Endothelial cell of umbilical vein (primary cell): ENCODE results near the gene TRAPPC12. TPM values are rescaled to one million over a fixed set of nuclear protein-coding genes. Genes with fewer than 3 reads are reported as not detected.

Experiments used
- BruUV-seq: library from RNA; stranded (reverse); fragments of 400-500 nt; replicated peaks from 2 replicates; lab custom pipeline; 2021; lab: Mats Ljungman, UMichigan
- CTCF ChIA-PET: fragments of 300-600, 350-600 bp; sonication (Branson Sonifier 250); formaldehyde crosslinking; loops from one replicate; lab custom pipeline; 2021; ENCODE audit warnings: antibody characterized with exemption, inconsistent platforms; lab: Charles Lee
- POLR2A ChIA-PET: fragments of 300-600, 350-600 bp; sonication (Branson Sonifier 250); formaldehyde crosslinking; loops from one replicate; lab custom pipeline; 2021; ENCODE audit warnings: antibody characterized with exemption, inconsistent platforms; lab: Charles Lee
- DNase-seq: peaks from one replicate; pipeline ENCODE4 v3.0.0-alpha.2; 2011; ENCODE audit warnings: low read depth, low spot score
- FAIRE-seq: peaks from 2 replicates; lab custom pipeline; 2011; peaks lifted over from hg19 to GRCh38; lab: Jason Lieb, UNC
- H2AFZ ChIP-seq: 2 replicates; pipeline ENCODE4 v1.6.0; 2012; ENCODE audit warnings: low read depth, low read length, control low read depth, inconsistent platforms
- H3K27ac ChIP-seq: 2 replicates; pipeline ENCODE4 v1.5.1; 2011; ENCODE audit warnings: low read depth, mild to moderate bottlenecking, control low read depth, low read length, moderate library complexity; ENCODE audit not compliant: insufficient read depth
- H3K27me3 ChIP-seq, 2 experiments: 2 replicates each; pipeline versions ENCODE4 v1.6.0 to v1.6.1; 2011; ENCODE audit warnings: low read length in 2 of 2, mixed read lengths in 1 of 2; ENCODE audit not compliant: control insufficient read depth in 2 of 2, insufficient read depth in 2 of 2
- H3K36me3 ChIP-seq, 2 experiments: 2 replicates in 1 of 2; 3 replicates in 1 of 2; pipeline ENCODE4 v1.5.1; 2011; ENCODE audit warnings: low read length in 2 of 2, mild to moderate bottlenecking in 1 of 2, moderate library complexity in 1 of 2; ENCODE audit not compliant: control insufficient read depth in 2 of 2, insufficient read depth in 2 of 2; ENCODE audit errors: extremely low read depth in 1 of 2
- H3K4me1 ChIP-seq: 3 replicates; pipeline ENCODE4 v1.5.1; 2011; ENCODE audit warnings: mild to moderate bottlenecking, low read length; ENCODE audit not compliant: control insufficient read depth, insufficient read depth; ENCODE audit errors: extremely low read depth
- H3K4me2 ChIP-seq: 2 replicates; pipeline ENCODE4 v1.6.1; 2011; ENCODE audit warnings: low read length, control low read depth, mixed read lengths; ENCODE audit not compliant: insufficient read depth
- H3K4me3 ChIP-seq, 3 experiments: fragments of 200-600 bp in 1 of 3; sonication (generic), shearing (Covaris generic) in 1 of 3; replicated peaks in 1 of 3; 2 replicates each; pipeline ENCODE4 v1.5.1; 2011 to 2016; ENCODE audit warnings: control low read depth in 3 of 3, low read length in 3 of 3, mild to moderate bottlenecking in 2 of 3, inconsistent platforms in 1 of 3, low read depth in 1 of 3, moderate library complexity in 1 of 3; ENCODE audit not compliant: insufficient read depth in 1 of 3
- H3K79me2 ChIP-seq: 2 replicates; pipeline ENCODE4 v1.6.0; 2012; ENCODE audit warnings: low read length, inconsistent platforms; ENCODE audit not compliant: control insufficient read depth, insufficient read depth
- H3K9ac ChIP-seq: replicated peaks from 2 replicates; pipeline ENCODE3; 2011; ENCODE audit warnings: low read length, control low read depth; ENCODE audit not compliant: insufficient read depth; ENCODE audit errors: extremely low read depth
- H3K9me1 ChIP-seq: replicated peaks from 3 replicates; pipeline ENCODE4 v1.6.0; 2011; ENCODE audit warnings: mild to moderate bottlenecking, low read length; ENCODE audit not compliant: control insufficient read depth, insufficient read depth; ENCODE audit errors: extremely low read depth
- H3K9me3 ChIP-seq: replicated peaks from 2 replicates; pipeline ENCODE4 v1.5.1; 2012; ENCODE audit warnings: low read length, inconsistent platforms; ENCODE audit not compliant: control insufficient read depth, insufficient read depth
- H4K20me1 ChIP-seq: replicated peaks from 2 replicates; pipeline ENCODE3; 2011; ENCODE audit warnings: mild to moderate bottlenecking, low read length; ENCODE audit not compliant: control insufficient read depth, insufficient read depth; ENCODE audit errors: extremely low read depth
- CTCF ChIP-seq, 2 donors: IDR thresholded peaks; 1 replicate in 1 of 2; 2 replicates in 1 of 2; pipeline ENCODE4 v1.5.1; 2011; ENCODE audit warnings: low read length in 2 of 2, mild to moderate bottlenecking in 2 of 2, moderate library complexity in 2 of 2, control low read depth in 1 of 2, inconsistent platforms in 1 of 2, low read depth in 1 of 2; ENCODE audit not compliant: insufficient read depth in 1 of 2; ENCODE audit errors: extremely low read depth in 1 of 2
- FOS ChIP-seq: IDR thresholded peaks from 2 replicates; pipeline ENCODE4 v1.6.1; 2011; ENCODE audit warnings: mild to moderate bottlenecking, low read length, moderate library complexity, borderline replicate concordance; ENCODE audit not compliant: insufficient read depth
- MYC ChIP-seq: IDR thresholded peaks from one replicate; pipeline ENCODE4 v1.6.1; 2011; ENCODE audit warnings: mild to moderate bottlenecking, low read depth, low read length
- dilution Hi-C: fragments of 300-500 bp; cut with MboI; formaldehyde crosslinking; loops from one replicate; pipeline ENCODE4 v1.15.0; 2019; ENCODE audit warnings: low sequenced_read_pairs; ENCODE audit not compliant: extremely low pct_ligation_motif_present
- intact Hi-C: fragments of 100-400 bp; cut with micrococcal nuclease; formaldehyde crosslinking; loops from one replicate; pipeline ENCODE4 v1.10.0; 2022
- polyA plus RNA-seq, 4 experiments: library from polyadenylated mRNA; depleted of rRNA in 3 of 4; stranded (reverse) in 3 of 4; unstranded in 1 of 4; fragments of >200 nt; gene quantifications; 2 replicates each; pipeline versions ENCODE4 v1.2.1 to v1.2.3, GENCODE V29; 2011 to 2012; ENCODE audit warnings: missing spikeins in 1 of 4
- total RNA-seq: library from RNA; stranded (reverse); gene quantifications from 2 replicates; pipeline ENCODE4 v1.2.3, GENCODE V29; 2021

TRAPPC12 gene
- total and polyA plus RNA-seq, 2 donors (not counting 3 experiments of a cell fraction or from before 2014, with no cell fraction given): 47.5 to 81.5 TPM

- no peaks in the 10 kb centered on the region for H3K4me1 ChIP-seq
- H3K9ac ChIP-seq: no peak overlapping the region
- peaks cover 6 to 17% of the 10 kb centered on the region in 2 experiments for H3K36me3 ChIP-seq
- TF ChIP-seq FOS: no peak
- ChIA-PET POLR2A (no interaction called here), CTCF (no interaction called here)
- H2AFZ ChIP-seq: no peak overlapping the region
- FAIRE-seq (no peak), DNase-seq (no peak)
- intact Hi-C loops (no loop called here), dilution Hi-C loops (no loop called here)
- H3K9me3 ChIP-seq: no peaks in the 10 kb centered on the region
- no TSS peak for BruUV-seq
- H4K20me1 ChIP-seq: no peaks in the 10 kb centered on the region
- no peak overlapping the region for H3K27ac ChIP-seq
- no peak overlapping the region for H3K4me3 ChIP-seq
- H3K9me1 ChIP-seq: no peaks in the 10 kb centered on the region
- H3K27me3 ChIP-seq: no peaks in the 10 kb centered on the region
- H3K4me2 ChIP-seq: no peak overlapping the region
- H3K79me2 ChIP-seq: no peaks in the 10 kb centered on the region
Observed at GRCh38 chr2:3503046-3503445, 123.6 kb downstream of the TRAPPC12 start.

GRCh38 chr2:3503483-3503882 is 124.0 kb downstream of the TRAPPC12 start:
- intact Hi-C loops: no loop called here
- no peaks in the 10 kb centered on the region for H3K4me1 ChIP-seq
- no peaks in the 10 kb centered on the region for H3K9me3 ChIP-seq
- ChIA-PET POLR2A (no interaction called here), CTCF (no interaction called here)
- DNase-seq (no peak), FAIRE-seq (no peak)
- H3K27ac ChIP-seq: no peak overlapping the region
- H3K36me3 ChIP-seq: peaks cover 5 to 17% of the 10 kb centered on the region in 2 experiments
- TF ChIP-seq MYC: no peak
- TF ChIP-seq CTCF (IDR thresholded peaks at IDR 0.05; ENCODE audit: extremely low read depth in 1 of 2, insufficient read depth in 1 of 2, low read depth in 1 of 2, low read length in 2 of 2): no peak
- dilution Hi-C loops: no loop called here
- no TSS peak for BruUV-seq
- H4K20me1 ChIP-seq: no peaks in the 10 kb centered on the region
- no peak overlapping the region for H3K4me2 ChIP-seq
- H3K9me1 ChIP-seq: no peaks in the 10 kb centered on the region
- no peaks in the 10 kb centered on the region for H3K27me3 ChIP-seq
- H3K79me2 ChIP-seq: no peaks in the 10 kb centered on the region
- no peak overlapping the region for H3K4me3 ChIP-seq
- H3K9ac ChIP-seq: no peak overlapping the region
- no peak overlapping the region for H2AFZ ChIP-seq
